Activated B cell treated with CpG ODN at 0.5 μM for 24 hours (primary cell): ENCODE results near the gene RNF151. TPM values are rescaled to one million over a fixed set of nuclear protein-coding genes. Genes with fewer than 3 reads are reported as not detected.

ENCODE experiments used
- ATAC-seq: fragments of 200-7000 bp; cut with Tn5 transposase; one replicate; pipeline ENCODE4 v1.10.0; 2021; ENCODE audit warnings: low read depth, mild to moderate bottlenecking, moderate library complexity
- CTCF ChIA-PET: fragments of 350-600 bp; sonication (Branson Sonifier 250); formaldehyde crosslinking; loops from one replicate; lab custom pipeline; 2021; ENCODE audit warnings: antibody characterized with exemption; lab: Charles Lee
- POLR2A ChIA-PET: fragments of 350-600 bp; sonication (Branson Sonifier 250); formaldehyde crosslinking; loops from one replicate; lab custom pipeline; 2021; ENCODE audit warnings: antibody characterized with exemption; lab: Charles Lee
- DNase-seq: peaks from one replicate; pipeline ENCODE4 v3.0.0; 2022
- H3K27ac Mint-ChIP-seq: one replicate; pipeline ENCODE4 v1.8.0; 2020; ENCODE audit warnings: mixed read lengths
- H3K27me3 Mint-ChIP-seq: one replicate; pipeline ENCODE4 v1.8.0; 2021; ENCODE audit warnings: mixed read lengths
- H3K36me3 Mint-ChIP-seq: one replicate; pipeline ENCODE4 v1.8.0; 2021; ENCODE audit warnings: low read depth, mixed read lengths
- H3K4me1 Mint-ChIP-seq: one replicate; pipeline ENCODE4 v1.8.0; 2021; ENCODE audit warnings: mixed read lengths
- H3K4me3 Mint-ChIP-seq: one replicate; pipeline ENCODE4 v1.8.0; 2020; ENCODE audit warnings: mild to moderate bottlenecking, mixed read lengths
- H3K9me3 Mint-ChIP-seq: one replicate; pipeline ENCODE4 v1.8.0; 2020; ENCODE audit warnings: mixed read lengths
- CTCF ChIP-seq: fragments of 200-600 bp; IDR thresholded peaks from one replicate; pipeline ENCODE4 v1.8.0; 2022; ENCODE audit warnings: antibody characterized with exemption, mild to moderate bottlenecking
- intact Hi-C: fragments of 100-400 bp; cut with micrococcal nuclease; formaldehyde crosslinking; loops from one replicate; pipeline ENCODE4 v1.15.1; 2024
- total RNA-seq: library from RNA; stranded (reverse); gene quantifications from 2 replicates; pipeline ENCODE4 v1.2.3, GENCODE V29; 2022

Gene RNF151
- total RNA-seq, 1 donor from 2014 or later = not detected

- Mint-ChIP-seq H3K36me3 (no peaks in the 10 kb centered on the region), H3K4me3 (no peak overlapping the region), H3K4me1 (peaks cover 5% of the 10 kb centered on the region), H3K27me3 (peaks cover 35% of the 10 kb centered on the region), H3K9me3 (no peaks in the 10 kb centered on the region), H3K27ac (no peak overlapping the region)
- POLR2A ChIA-PET = interaction anchor here (0.6 kb wide), 1 partner anchor 655 kb away, joined by 5 read pairs; no protein-coding TSS in a partner anchor
- intact Hi-C loops = no loop called here
- DNase-seq = no peak
- CTCF ChIA-PET = no interaction called here
- ATAC-seq = no peak
- no peak for TF ChIP-seq CTCF
Observed at GRCh38 chr16:1924095-1924494, 42.6 kb upstream of the RNF151 start.

GRCh38 chr16:1926271-1926670, 40.4 kb upstream of the RNF151 start:
- peaks cover 23% of the 10 kb centered on the region for H3K27me3 Mint-ChIP-seq
- no peaks in the 10 kb centered on the region for H3K36me3 Mint-ChIP-seq
- H3K4me1 Mint-ChIP-seq = peaks cover 2% of the 10 kb centered on the region
- intact Hi-C loops = no loop called here
- TF ChIP-seq CTCF = no peak
- H3K9me3 Mint-ChIP-seq = no peaks in the 10 kb centered on the region
- H3K4me3 Mint-ChIP-seq = no peak overlapping the region
- CTCF ChIA-PET = no interaction called here
- H3K27ac Mint-ChIP-seq = no peak overlapping the region
- DNase-seq (no peak), ATAC-seq (no peak)
- POLR2A ChIA-PET = interaction anchor here (0.7 kb wide), 1 partner anchor 588 kb away, joined by 3 read pairs; no protein-coding TSS in a partner anchor

GRCh38 chr16:1929105-1929504, 37.6 kb upstream of the RNF151 start:
- Mint-ChIP-seq H3K27me3 (peaks cover 11% of the 10 kb centered on the region), H3K4me3 (peak overlapping the region; percentile 78), H3K27ac (no peak overlapping the region), H3K9me3 (no peaks in the 10 kb centered on the region), H3K36me3 (no peaks in the 10 kb centered on the region), H3K4me1 (peaks cover 2% of the 10 kb centered on the region)
- ChIA-PET POLR2A (interaction anchor here (0.7 to 1.0 kb wide), 4 partner anchors 35 to 937 kb away, joined by 4 to 7 read pairs (median 5); partner anchors contain the start of gene RPS2), CTCF (no interaction called here)
- DNase-seq = no peak
- TF ChIP-seq CTCF = no peak
- ATAC-seq = peak; percentile 13
- intact Hi-C loops = loop anchor here (1.0 to 2.0 kb wide), 3 partner anchors 14 to 156 kb away; partner anchors contain the start of genes EME2, MRPS34 and MSRB1

- H3K27ac Mint-ChIP-seq = no peak overlapping the region
- peak; percentile 98 for ATAC-seq
- H3K27me3 Mint-ChIP-seq = peaks cover 6% of the 10 kb centered on the region
- peaks cover 2% of the 10 kb centered on the region for H3K4me1 Mint-ChIP-seq
- H3K4me3 Mint-ChIP-seq = peak overlapping the region; percentile 64
- CTCF ChIA-PET = no interaction called here
- H3K9me3 Mint-ChIP-seq = no peaks in the 10 kb centered on the region
- peak; percentile 97 for DNase-seq
- intact Hi-C loops = loop anchor here (1.0 to 2.0 kb wide), 3 partner anchors 13 to 157 kb away; partner anchors contain the start of genes EME2, MRPS34 and MSRB1
- no peaks in the 10 kb centered on the region for H3K36me3 Mint-ChIP-seq
- peak; percentile 92 for TF ChIP-seq CTCF
- POLR2A ChIA-PET = interaction anchor here (0.7 to 1.0 kb wide), 3 partner anchors 35 to 319 kb away, joined by 4 to 7 read pairs (median 5); partner anchors contain the start of gene RPS2
Observed at GRCh38 chr16:1929578-1930337, 36.9 kb upstream of the RNF151 start.

GRCh38 chr16:1930338-1930720, 36.3 kb upstream of the RNF151 start:
- intact Hi-C loops = no loop called here
- POLR2A ChIA-PET = no interaction called here
- Mint-ChIP-seq H3K9me3 (no peaks in the 10 kb centered on the region), H3K4me3 (no peak overlapping the region), H3K27ac (no peak overlapping the region), H3K36me3 (no peaks in the 10 kb centered on the region), H3K27me3 (peaks cover under 1% of the 10 kb centered on the region), H3K4me1 (peaks cover 2% of the 10 kb centered on the region)
- ATAC-seq (no peak), DNase-seq (no peak)
- CTCF ChIA-PET = no interaction called here
- no peak for TF ChIP-seq CTCF
